GM18519 (cell line): ENCODE measurements around the gene TFAP2B.

Source experiments
- ATAC-seq: cut with Tn5 transposase; IDR thresholded peaks from one replicate; pipeline ENCODE4 v1.9.1; 2021; ENCODE audit warnings: mild to moderate bottlenecking, moderate library complexity; ENCODE audit not compliant: unreplicated experiment, low FRiP score

Gene TFAP2B

GRCh38 chr6:50846144-50846851 is 27.6 kb downstream of the TFAP2B start:
- no peak for ATAC-seq

DNA sequence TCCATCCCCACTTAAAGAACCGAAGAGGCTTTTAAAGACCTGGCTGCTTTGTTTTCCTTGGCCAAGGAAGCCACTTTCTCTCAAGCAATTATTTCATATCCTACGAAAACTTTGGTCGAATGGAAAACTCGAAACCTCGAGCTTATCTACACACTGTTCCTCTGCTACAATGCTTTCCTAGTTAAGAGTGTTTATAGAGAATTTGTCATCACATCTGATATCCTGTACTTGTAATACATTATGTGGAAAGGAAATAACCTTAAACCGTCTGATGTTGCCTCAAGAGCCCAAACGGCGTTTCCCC is 28.1 kb downstream of the TFAP2B start:
- ATAC-seq, result no peak

GRCh38 chr6:50847890-50848594 is 29.4 kb downstream of the TFAP2B start:
- no peak for ATAC-seq

DNA sequence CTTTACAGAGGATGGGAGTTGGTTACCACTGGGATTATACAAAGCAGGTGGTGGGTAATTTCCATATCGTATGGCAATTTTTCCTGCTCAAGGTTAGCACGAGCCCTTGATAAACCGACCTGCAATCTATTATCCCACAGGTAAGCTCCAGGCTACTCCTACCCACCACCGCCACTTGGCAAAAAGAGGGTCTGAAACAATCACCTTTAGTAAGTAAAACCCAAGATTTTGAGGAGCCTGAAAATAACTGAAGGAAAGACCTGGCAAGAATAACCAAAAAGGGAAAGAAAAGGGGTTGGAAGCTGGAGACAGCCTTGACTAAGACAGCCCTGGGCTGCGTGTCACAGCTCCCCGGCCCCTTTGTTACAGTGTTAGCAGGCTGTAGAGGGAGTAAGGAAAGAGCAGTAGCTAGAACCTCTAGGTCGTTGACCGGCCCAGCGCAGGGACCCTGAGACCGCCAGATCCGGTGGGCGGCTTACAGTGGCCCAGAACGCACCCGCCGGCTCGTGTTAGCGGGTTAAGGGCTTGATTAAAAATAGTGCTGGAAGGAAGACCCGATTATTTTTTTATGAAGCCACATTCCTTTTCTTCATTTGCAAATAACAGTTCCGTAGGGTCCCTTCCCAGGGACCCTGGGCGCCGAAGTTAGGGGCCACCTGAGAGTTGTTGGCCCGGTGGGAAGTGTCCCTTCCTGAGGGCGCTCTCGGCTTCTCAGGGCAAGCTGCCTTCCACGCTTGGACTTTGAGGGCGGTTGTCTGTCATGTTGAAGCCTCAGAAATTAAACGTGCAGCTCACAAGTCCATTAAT is 30.5 kb downstream of the TFAP2B start:
- ATAC-seq, result no peak

DNA sequence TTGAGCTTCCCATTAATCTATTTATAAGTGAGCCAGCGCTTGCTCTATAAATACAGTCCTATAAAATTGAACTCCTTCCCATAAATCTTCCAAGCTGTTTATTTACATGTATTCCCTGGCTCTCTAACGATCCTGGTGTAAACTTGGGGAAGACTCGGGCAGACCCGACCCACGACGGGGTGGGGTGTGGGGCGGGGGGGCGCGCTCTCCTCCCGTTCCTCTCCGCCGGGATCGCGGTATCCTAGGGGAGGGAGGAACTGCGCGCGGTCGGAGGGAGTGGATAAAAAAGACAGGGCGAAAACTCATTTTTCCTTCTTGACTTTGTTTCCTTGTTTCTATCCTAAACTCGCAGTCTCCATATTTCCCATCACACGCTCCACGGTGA is 31.1 kb downstream of the TFAP2B start:
- ATAC-seq, result no peak

DNA sequence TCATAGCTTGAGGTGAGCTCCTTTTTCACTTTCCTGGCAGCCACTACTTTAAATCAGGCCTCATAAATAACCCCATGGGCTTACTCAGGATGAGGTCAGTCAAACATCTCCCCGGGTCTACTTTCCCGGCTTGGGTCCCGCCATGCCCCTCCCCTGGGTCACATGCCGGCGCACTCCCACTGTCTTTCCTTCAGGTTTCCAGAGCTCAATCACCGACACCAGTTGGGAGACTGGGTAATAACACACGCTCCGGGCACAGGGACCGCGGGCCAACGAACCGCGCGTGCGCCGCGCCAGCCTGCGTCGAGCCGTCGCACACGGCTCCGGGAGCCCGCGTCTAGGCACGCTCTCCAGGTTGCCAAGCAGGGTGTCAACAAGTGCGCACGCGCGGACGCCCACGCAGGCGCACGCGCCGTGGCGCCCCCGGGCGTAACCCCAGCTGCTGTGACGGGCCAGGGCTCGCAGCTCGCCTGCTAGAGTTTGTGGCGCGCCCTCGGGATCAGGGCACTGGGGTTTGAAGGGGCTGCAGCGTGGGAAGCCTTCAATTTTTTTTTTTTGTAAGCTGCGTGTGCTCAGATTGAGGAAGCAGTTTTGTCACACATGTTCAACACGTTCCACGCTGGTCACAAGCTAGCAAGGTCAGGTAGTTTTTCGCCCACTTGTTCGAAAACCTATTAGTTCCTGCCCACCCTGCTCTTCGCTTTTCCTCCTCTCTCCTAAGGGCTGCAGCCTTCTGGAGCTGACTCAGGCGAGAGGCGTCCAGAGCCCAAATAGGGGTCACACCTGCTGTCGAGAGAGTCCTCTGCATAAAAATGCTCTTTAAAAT is 31.8 kb downstream of the TFAP2B start:
- no peak for ATAC-seq

- no peak for ATAC-seq
Observed at GRCh38 chr6:50851049-50851845, 32.6 kb downstream of the TFAP2B start.

GRCh38 chr6:50853939-50854338 is 35.3 kb downstream of the TFAP2B start:
- no peak for ATAC-seq

DNA sequence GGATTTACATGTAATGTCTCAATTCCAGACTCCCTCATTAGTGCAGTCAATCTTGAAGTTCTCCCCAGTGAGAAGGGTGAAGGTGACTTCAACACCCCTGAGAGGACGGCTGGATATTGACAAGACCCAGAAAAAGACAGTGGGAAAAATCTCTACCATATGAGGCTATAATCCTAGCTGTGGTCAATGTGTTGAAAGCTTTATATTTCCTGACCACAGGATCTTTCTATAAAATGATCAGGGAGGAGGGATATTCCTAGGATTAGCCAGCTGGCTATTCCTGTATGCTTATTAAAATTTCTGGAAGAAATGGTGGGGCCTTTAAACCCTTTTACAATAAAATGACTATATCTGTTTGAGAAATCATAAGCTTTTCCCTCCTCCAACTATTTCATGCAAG is 43.0 kb downstream of the TFAP2B start:
- ATAC-seq, result no peak

GRCh38 chr6:50862176-50862575 is 43.5 kb downstream of the TFAP2B start:
- ATAC-seq, result no peak

DNA sequence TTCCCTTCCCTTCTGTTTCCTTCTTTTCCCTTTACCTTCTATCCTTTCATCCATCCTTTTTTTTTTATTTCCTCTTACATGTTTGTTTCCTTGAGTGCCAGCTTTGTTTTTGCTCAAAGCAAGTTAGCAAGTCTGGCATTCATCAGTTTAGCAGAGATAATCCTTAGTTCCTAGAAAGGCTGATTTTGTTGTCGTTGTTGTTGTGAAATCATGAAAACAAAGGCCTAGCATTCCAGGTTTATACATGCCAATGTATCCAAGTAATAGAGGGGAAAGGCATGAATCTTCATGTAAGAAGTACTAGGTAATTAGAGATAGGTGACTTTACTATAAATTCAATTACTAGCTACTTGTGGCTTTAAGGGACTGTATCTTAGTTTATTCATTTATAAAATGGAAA is 45.9 kb downstream of the TFAP2B start:
- no peak for ATAC-seq

GRCh38 chr6:50868466-50868865 is 49.8 kb downstream of the TFAP2B start:
- no peak for ATAC-seq

GRCh38 chr6:50873167-50873566 is 54.5 kb downstream of the TFAP2B start:
- no peak for ATAC-seq

GRCh38 chr6:50884364-50884763 is 65.7 kb downstream of the TFAP2B start:
- ATAC-seq, result no peak

DNA sequence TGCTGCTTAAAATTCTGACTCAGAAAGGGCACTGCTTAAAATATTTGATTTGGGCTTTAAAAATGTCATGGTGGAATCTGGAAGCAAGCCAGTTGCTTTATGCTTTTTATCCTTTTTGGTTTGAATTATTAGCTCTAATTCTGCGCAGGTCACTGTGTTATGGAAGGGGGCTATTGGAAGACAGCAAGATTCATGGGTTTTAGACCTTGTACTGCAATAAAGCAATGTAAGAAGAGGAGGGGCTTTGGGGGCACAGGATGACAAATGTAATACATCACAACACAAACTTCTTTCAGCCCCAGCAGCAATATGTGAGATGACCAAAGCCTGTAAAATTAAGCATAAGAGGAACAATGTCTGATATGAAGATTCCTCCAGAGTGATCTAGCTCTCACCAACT is 68.4 kb downstream of the TFAP2B start:
- ATAC-seq, result no peak

- no peak for ATAC-seq
Observed at GRCh38 chr6:50889497-50889896, 70.8 kb downstream of the TFAP2B start.

DNA sequence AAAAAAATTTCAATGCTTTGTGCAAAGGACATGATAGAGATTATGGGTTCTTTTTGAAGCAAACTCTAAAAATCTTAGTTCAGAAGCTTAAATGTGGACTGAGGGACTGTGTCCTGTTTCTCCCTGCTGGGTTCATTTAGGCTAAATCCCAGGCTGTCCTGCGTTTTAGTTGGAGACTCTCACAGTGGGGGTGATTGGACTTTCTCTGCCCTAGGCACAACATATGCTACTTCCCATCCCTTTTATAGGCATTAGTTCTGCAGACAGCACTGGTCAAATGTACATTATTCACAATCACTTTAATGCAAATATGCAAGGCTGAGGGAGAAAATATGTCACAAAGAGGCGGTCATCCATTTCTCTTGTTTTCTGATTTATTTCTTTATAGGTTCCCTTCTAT is 71.3 kb downstream of the TFAP2B start:
- ATAC-seq, result no peak

GRCh38 chr6:50890579-50890978 is 71.9 kb downstream of the TFAP2B start:
- no peak for ATAC-seq

DNA sequence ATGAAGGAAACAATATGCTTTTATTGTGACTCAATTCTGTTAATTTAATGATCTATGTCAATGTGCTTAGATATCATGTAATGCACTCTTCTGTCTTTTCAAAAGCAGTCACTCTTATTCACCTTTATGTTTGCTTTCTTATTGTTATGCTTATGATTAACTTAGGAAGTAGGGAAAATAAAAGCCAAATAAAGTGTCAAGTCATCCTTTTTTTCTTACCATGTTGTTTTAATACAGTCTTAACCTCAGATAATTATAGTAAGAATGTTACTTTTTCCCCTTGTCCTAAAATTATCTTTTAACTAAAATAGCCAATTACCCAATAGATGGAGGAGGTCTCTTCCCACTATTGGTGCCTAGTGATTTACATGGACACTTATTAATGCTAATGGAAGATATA is 72.6 kb downstream of the TFAP2B start:
- ATAC-seq, result no peak
